Stimulated activated CD8-positive, alpha-beta memory T cell treated with anti-CD3 and anti-CD28 coated beads, Interleukin-7, amount 100 ng/mL, for 48 hours (primary cell): ENCODE results near the gene POLA1.

Experiments used
- DNase-seq, 2 donors: peaks; one replicate each; pipeline ENCODE4 v3.0.0-alpha.2; 2020; ENCODE audit warnings: low read depth in 1 of 2; ENCODE audit errors: extremely low read depth in 1 of 2

Gene POLA1

DNA sequence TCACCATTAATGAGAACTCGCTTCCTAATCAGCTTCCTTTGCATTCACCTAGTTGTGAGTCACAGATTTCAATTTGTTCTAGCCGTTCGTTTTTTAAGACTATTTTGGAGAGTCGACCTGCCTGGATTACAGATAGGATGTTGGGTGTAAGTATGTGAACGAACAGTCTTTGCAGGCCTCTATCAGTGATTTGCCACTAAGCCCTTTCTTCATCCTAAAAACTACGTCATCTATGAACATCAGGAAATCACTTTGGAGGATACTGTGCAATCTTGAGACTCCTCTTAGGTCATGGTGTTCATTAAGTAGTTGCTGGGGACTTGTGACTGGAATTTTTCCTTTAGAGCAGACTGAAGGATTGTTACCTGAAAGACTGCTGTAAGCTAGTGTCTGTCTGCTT lies 1.1 kb downstream of the POLA1 start:
- no peak for DNase-seq

DNA sequence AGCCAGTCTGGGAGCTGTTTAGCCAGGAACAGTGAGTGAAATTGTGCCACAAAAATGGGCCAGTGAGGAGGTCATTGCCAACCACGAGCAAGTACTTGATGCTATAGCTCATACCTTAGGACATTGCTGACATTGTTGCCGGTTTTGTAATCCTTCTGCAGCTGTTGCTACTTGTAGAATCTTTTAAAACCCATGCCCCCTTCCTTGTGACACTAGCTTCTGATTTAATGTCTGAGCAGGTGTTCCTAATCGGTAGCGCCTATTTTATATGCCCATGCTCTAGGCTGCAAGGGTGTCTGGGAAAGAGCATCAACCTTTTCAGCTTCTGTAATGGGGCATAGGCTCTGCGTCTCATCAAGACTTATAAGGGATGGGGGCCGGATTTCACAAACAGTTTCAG lies 2.6 kb downstream of the POLA1 start:
- no peak for DNase-seq

DNA sequence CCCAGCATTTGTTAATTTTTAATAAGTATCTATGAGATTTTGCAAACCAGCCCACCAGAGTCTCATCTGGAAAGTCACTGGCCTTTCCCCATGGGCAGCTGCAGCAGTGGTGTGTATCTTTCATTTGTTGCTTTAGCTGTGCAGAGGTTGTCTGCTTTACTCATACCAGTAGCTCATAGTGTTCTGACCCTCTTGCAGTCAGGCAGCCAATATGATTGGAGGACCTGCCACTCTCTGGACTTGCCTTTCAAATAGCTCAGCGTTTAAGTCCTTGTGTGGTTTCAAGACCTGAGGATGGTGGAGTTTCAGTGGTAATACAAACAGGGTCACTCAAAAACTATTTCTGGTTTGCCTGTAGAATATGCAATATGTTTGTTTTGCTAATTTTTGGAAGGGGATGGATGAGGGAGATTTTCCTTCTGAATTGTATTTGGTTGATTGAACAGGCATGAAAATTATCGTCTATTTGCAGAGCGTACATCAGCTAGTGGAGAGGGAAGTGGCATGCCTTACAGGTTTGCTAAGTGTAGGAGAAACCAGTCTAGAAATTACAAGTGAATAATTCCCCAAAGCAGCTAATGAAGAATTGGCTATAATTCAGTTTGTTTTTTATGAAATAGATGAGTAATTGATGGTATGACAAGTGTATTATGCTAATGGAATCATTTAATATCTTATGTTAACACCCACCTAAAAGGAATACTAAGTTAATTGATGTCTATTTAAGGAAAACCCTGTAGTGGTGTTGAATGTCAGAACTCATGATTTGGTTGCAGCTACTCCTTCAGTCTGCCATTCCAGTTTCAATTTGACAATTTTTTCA lies 8.9 kb downstream of the POLA1 start:
- DNase-seq = no peak

DNA sequence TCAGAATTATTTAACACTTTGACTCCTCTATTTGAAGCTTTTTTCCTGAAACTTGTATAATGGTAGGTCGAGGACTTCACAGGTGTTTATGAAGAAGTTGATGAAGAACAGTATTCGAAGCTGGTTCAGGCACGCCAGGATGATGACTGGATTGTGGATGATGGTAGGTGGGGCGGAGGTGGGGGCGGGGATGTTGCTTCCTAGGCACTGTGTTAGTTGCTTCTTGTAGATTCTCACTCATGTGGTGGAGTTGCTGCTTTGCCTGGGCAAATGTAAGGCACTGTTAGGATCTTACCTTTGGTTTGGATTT lies 9.4 kb downstream of the POLA1 start:
- DNase-seq = no peak

DNA sequence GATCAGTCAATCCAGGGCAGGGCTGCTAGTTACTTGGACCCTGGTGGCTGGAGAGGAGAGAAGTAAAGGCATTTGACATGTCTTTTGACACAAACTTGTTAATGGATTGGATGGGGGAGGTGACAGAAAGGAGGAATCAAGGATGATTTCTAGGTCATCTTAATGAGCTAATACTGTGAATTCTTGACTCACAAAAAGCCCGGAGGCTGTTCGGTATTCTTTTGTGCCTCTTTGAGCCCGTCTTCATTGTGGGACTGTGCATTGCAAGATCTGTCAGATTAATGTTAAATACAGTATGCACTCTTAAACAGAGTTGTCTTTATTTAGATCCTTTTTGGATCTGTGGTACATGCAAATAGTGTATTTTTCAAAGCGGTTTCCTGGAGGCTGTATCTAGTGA lies 25.1 kb downstream of the POLA1 start:
- no peak for DNase-seq

DNA sequence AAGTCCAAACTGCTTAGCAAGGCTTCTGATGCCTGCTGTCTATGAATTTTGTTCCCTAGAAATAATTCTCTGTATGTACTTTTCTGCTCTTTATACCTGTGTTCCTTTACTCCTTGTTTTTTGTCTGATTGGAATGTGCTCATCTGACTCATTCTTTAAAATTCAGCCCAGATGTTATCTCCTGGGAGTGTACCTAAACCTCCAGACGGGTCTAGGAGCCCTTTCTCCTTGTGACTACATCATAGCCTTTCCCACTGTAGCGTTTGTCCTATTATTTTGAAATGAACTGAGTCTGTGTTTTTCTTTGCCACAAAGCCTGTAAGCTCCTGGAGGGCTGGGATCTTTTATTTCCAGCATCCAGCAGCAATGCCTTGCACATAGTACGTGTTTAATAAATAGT lies 26.3 kb downstream of the POLA1 start:
- DNase-seq = no peak

DNA sequence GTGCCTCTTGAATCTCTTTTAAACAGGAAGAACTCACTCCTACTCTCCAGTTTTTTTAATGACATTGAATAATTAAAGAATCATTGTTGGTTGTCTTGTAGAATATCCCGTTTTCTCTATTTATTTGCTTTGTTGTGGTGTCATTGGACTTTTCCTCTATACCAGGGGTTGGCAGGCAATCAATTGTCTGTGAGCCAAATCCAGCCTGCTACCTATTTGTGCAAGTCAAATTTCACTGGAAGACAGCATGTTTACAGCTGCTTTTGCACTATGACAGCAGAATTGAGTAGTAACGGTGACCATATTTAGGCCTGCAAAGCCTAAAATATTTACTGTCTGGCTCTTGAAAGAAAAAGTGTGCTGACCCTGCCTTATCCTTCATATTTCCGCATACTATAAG lies 34.8 kb downstream of the POLA1 start:
- DNase-seq = no peak

DNA sequence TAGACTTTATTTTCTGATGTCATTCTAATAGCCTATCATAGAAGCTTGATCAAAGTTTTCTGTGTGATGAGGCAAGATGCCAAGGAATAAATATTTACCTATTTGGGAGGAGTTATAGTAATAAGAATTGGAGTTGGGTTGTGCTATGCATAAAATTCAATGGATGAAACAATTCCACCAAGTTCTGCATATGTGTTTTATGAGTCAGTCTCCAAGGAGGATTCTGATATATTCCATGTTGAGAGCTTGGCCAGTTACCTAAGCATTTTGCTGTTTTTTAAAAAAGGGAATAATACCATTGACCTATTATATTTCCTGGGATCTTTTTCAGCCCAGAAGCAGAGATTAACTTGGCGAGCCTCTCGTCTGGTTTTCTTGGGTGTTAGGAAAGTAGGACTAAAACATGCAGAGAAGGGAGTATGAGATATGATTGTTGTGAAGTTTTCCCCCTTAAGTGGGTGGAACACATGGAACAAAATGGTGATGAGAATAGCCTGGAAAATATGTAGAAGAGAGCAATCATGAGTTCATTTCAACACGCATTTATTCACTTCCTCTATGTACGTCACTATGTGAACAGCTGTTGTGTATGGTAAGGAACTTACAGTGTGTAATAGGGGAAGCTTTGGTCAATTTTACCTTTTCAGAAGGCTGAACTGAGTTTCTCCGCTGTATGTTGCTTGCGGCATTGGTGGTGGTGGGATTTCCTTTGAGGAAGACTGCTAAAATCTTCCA lies 39.2 kb downstream of the POLA1 start:
- no peak for DNase-seq

DNA sequence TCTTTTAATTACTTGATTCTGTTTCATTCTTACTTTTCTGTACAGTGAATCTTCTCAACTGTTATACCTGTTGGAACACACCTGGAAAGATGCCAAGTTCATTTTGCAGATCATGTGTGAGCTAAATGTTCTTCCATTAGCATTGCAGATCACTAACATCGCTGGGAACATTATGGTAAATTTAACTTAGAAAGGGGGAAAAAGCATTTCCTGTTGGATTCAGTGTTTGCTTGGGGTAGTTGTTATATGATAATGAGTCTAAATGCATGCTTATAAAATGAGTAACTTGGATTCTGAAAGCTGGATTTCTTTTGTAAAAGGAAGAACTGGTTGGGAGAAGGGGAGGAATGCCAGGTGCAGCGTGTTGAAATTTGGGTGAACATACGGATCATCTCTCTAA lies 47.6 kb downstream of the POLA1 start:
- no peak for DNase-seq

DNA sequence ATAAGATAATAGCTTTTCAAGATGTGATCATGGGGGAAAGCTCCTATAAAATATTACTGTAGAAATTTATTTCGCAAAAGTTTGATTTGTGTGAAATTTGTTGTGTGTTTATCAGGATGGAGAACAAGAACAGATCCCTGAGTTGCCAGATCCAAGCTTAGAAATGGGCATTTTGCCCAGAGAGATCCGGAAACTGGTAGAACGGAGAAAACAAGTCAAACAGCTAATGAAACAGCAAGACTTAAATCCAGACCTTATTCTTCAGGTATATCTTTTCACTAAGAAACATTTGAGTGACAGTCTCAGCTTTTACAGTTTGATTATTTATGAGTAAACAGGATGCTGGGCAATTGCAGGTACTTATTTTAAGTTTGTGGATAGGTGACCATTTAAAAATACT lies 54.5 kb downstream of the POLA1 start:
- no peak for DNase-seq

DNA sequence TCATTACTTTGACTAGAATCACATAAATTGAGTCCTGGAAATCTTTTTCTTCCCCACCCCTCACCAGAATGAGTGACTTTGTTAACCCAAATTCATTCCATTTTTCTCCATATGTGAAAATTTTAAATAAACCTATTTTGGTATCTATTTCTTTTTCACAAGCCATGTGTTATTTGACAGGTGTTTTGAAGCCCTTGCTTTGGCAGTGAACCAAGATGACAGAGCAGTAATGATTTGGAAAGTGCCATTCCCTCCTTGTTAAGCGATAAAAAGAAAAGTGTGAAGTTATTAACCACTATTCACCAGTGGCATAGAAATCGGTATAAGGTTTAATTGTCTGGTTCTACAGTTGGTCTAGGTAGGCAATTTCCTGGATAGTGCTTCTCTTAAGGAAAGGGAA lies 66.1 kb downstream of the POLA1 start:
- no peak for DNase-seq

DNA sequence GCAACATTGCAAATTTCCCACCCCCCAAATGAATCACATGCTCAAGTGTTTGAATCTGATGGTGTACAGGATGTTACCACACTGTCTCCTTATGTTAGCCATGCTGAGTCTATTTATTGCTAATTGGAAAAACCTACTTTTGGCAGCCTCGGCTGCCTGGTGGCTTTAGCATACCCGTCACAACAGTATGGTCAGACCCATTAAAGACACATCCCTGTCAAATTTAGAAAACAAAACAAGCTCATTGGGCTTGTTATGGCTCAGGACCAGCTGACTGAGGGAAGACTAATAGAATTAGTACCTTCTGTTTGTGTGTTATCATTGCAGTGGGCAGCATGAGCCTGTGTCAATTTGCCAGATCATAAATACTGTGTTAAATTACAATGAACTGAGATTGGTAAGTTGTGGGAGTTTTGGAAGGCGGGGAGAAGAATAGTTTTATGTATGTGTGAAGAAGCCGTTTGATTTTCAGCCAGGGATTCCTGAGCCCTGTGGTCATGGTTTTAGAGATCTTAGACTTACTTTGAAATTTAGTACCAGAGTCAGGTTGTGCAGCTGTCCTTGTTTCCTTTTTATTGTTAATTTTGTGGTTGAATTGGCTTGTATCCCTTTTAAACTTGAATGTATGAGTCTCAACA lies 66.8 kb downstream of the POLA1 start:
- no peak for DNase-seq

DNA sequence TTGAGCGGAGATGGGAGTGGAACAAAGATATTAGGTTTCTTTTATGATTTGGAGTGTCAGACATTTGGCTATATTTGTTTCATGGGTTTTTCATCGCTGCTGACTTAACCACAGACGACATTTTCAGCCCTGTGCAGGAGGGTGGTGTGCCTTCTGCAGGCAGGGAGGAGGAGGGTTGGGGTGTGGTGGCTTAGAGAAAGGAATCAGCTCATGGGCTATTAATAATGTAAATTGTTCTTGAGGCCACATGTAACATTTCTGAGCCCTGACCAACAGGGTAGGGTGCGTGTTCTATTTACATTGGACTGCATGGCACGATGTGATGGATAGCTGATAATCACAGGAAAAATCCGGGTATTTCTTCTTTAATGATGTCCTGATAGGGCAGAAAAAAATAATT lies 67.6 kb downstream of the POLA1 start:
- no peak for DNase-seq

DNA sequence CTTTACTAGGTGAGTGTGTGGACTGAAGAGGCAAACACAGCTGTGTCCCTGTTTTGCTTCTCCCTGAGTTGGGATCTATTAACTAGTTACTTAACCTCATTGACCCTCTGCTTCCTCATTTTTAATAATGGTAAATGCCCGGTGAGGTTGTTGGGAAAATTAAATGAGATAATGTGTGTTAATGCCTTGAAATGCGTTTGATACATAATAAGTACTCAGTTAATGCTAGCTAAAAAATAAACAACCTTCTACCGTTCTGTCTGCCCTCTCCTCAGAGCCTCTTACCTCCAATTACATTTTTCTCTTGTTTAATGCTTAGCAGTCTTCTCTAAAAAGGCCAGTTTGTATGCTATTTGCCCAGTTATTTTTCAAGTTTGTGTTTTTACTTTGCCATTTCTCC lies 70.3 kb downstream of the POLA1 start:
- no peak for DNase-seq

DNA sequence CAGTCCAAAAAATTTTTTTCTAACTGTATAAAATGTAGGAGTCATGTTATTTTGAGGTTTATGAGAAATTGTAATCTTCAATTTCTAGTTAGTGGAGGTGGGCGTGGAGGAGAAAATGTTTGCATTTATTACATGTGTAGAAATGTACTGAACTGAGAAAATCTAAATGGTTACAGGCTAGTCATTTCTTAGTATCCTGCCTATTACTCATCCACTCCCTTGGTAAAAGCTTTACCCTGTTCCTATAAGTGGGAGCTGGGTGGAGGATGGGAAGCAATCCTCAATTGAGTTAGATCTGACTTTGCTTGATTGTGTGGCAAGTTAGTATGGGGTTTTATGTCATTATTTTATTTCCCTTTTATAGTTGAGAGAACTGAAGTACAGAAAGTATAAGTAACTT lies 73.8 kb downstream of the POLA1 start:
- no peak for DNase-seq

DNA sequence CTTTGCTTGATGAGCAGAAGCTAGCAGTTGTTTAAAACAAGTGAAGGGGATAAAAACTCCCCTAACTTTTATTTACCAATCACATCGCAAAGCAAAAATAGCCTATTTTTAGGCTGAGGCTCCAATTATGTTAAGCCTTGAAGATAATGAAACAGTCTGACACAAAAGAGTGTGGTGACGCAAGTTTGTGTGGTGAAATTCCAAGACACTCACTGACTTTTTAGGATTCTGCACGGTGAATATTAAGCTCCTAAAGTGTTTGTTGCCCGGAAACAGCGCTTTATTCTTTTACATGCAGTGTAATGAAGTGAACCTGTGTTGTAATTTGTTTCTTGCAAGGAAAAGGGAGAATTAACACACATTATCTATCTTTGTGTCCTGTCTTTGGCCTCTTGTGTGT lies 74.8 kb downstream of the POLA1 start:
- DNase-seq = no peak

DNA sequence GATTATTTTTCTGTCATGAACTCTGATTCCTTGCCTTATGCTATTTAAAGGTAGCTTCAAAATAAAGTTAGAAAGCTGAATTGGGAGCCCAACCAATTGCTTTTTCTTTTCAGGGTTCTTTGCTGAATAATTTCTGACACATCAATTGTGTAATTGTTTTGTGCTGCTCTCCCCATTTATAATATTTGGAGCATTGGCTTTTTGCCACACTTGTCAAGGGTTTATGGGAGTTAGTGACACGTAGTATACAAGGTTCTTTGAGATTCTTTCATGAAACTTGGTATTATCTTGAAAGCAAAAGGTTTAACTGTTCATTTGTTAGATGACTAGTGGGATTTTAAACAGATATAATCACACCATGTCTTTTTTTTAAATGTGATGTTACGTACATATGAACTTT lies 80.9 kb downstream of the POLA1 start:
- no peak for DNase-seq

DNA sequence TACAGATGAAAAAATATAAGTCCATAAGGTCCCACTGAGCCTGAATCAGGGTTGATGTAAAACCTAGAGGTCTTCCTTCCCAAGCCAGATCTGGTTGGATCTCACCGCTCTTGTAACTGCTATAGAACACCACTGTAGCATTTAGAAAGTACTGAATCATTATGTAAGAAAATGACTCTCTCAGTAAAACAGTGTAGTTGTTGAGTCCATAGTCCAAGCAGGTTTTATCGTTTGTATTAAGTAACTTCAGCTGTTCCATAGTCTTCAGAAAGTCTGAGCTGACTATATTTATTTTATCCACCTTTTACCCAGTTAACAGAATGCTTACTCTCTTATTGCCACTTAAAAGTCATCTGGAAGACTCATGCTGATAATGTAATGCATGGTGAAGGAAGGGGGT lies 82.2 kb downstream of the POLA1 start:
- no peak for DNase-seq

DNA sequence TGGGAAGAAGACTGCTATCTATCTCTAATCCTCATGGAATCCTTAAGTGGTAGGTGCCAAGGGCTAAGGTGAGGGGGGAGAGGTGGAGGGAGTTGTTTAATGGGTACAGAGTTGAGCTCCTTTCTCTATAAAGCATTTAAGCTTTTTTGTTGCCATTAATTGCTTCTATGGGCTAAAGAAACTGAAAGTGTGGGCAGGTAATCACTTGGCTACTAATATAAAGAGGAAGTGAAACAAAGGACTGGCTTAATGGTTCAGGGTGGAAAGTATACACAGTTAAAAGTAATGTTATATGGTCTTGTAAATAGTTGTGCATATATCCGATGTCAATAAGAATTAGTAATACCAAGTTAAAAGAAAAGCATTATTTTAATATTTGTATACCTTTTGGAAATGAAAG lies 83.9 kb downstream of the POLA1 start:
- no peak for DNase-seq

DNA sequence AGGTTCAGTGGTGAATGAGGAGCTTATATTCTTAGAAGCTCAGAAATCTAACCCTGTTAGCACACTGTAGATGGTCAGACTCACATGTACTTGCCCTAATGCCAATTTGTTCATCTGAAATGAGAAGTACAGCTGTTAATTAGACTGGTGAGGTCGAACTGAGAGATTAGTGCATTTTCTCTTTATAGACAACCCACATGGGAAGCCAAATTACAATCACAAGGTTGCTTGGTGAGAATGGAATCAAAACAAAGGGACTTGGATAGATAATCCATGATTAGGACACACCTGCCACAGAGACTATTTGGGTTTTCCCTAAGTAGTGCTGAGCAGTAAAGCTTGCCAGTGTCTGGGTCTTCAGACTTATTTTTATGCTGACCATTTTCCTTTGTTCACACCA lies 88.3 kb downstream of the POLA1 start:
- no peak for DNase-seq

DNA sequence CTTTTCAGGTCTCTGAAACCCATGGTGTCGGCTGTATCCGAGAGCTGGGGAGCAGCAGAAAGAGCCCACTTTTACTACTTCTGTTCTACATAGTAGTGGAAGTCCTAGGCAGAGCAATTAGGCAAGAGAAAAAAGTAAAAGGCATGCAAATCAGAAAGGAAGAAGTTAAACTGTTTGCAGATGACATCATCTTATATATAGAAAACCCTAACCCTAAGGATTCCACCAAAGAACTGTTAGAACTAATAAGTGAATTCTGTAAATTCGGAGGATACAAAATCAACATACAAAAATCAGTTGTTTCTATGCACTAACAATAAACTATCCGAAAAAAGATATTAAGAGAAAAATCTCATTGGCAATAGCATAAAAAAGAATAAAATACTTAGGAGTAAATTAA lies 95.3 kb downstream of the POLA1 start:
- no peak for DNase-seq

DNA sequence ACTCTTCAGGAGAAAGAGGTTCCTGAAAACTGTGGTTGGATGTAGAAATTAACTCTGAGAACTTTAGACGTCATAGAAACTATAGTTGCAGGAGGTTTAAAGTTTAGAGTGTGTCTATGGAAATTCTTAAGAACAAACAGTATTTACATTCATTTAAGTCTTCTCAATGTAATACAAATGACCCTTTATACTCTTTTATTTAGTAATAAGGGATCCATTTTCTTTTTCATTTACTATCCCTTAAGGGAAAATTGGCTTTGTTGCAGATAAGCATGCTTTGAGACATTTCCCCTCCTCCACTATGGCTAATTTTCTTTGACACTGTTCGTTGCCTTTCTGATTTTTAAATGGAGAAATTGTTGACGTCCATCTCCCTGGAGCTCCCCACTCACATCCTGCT lies 96.4 kb downstream of the POLA1 start:
- no peak for DNase-seq
